ENCODE data around the gene TCF12. TPM values are rescaled to one million over a fixed set of nuclear protein-coding genes. Genes with fewer than 3 reads are reported as not detected.

Gene TCF12
- total and polyA plus RNA-seq, 2 of the 8 experiments (the other 6 are each of a cell fraction or from before 2014, with no cell fraction given): 85.8 to 101 TPM

- H3K4me2 ChIP-seq (ENCODE audit: insufficient read depth in 1 of 2, low read depth in 2 of 2, low read length in 2 of 2): no peak overlapping the region
- TF ChIP-seq SIRT6 (IDR thresholded peaks at IDR 0.05; ENCODE audit: low read length): no peak
- TF ChIP-seq SP4 (IDR thresholded peaks at IDR 0.05; ENCODE audit: low read length): no peak
- TF ChIP-seq ZNF274 (IDR thresholded peaks at IDR 0.05; ENCODE audit: borderline replicate concordance, extremely low read depth, low read length): no peak
- no peak for TF ChIP-seq RXRA (IDR thresholded peaks at IDR 0.05; ENCODE audit: insufficient read depth, low read depth, low read length)
- no peak for TF ChIP-seq ATF3 (IDR thresholded peaks at IDR 0.05; ENCODE audit: insufficient read depth, low read depth, low read length)
- TF ChIP-seq FOSL1 (IDR thresholded peaks at IDR 0.05; ENCODE audit: insufficient read depth, low read depth, low read length): no peak
- TF ChIP-seq JUND (IDR thresholded peaks at IDR 0.05; ENCODE audit: low read length): no peak
- no peak for TF ChIP-seq HDAC2 (IDR thresholded peaks at IDR 0.05; ENCODE audit: borderline replicate concordance in 1 of 2, low read depth in 2 of 2, low read length in 2 of 2)
- TF ChIP-seq RFX5 (IDR thresholded peaks at IDR 0.05; ENCODE audit: borderline replicate concordance, low read depth, low read length): no peak
- TF ChIP-seq POLR2A (IDR thresholded peaks at IDR 0.05; ENCODE audit: control extremely low read depth in 1 of 2, low read depth in 2 of 2, low read length in 2 of 2): no peak
- TF ChIP-seq BCL11A (IDR thresholded peaks at IDR 0.05; ENCODE audit: low read depth in 2 of 2, low read length in 2 of 2): no peak
- TF ChIP-seq ATF2 (IDR thresholded peaks at IDR 0.05; ENCODE audit: low read length): no peak
- no peak for TF ChIP-seq CHD2 (IDR thresholded peaks at IDR 0.05; ENCODE audit: low read length)
- H2AFZ ChIP-seq (ENCODE audit: low read length): no peak overlapping the region
- H3K9ac ChIP-seq (replicated peaks in 1 of 4; ENCODE audit: extremely low read depth in 1 of 4, low read depth in 3 of 4, low read length in 3 of 4): no peak overlapping the region
- H3K36me3 ChIP-seq (ENCODE audit: control insufficient read depth in 2 of 4, insufficient read depth in 4 of 4, low read length in 3 of 4): no peaks in the 10 kb centered on the region; a peak in 1 of 8 replicates
- H3K9me3 ChIP-seq (ENCODE audit: insufficient read depth in 2 of 2, low read depth in 1 of 2, low read length in 1 of 2): no peaks in the 10 kb centered on the region
- H3K14ac ChIP-seq (ENCODE audit: insufficient read length): no peak overlapping the region
- no peaks in the 10 kb centered on the region for H3K23me2 ChIP-seq (ENCODE audit: low read depth, low read length)
- no peaks in the 10 kb centered on the region; the same call in 1 of the 2 replicates for H3K79me1 ChIP-seq (ENCODE audit: low read depth, low read length)
- H4K5ac ChIP-seq (ENCODE audit: insufficient read length, low read depth, low read length): no peak overlapping the region
- no peak overlapping the region for H3K18ac ChIP-seq (ENCODE audit: extremely low read depth, low read length)
- H4K20me1 ChIP-seq (replicated peaks in 1 of 2; ENCODE audit: control insufficient read depth in 1 of 2, insufficient read depth in 2 of 2, low read length in 2 of 2): peaks cover 0 to 2% of the 10 kb centered on the region in 2 experiments
- H3K27ac ChIP-seq (ENCODE audit: low read depth, low read length): no peak overlapping the region
- H3K79me2 ChIP-seq (ENCODE audit: control insufficient read depth in 1 of 2, insufficient read depth in 2 of 2, low read length in 2 of 2): peaks cover 0 to 26% of the 10 kb centered on the region in 2 experiments; a peak in 2 of 4 replicates
- no peak overlapping the region for H2BK12ac ChIP-seq (ENCODE audit: low read depth, low read length)
- POLR2A ChIA-PET (ENCODE audit: partially characterized antibody): no interaction called here
- no peak overlapping the region for H2BK15ac ChIP-seq (ENCODE audit: low read length)
- no peak overlapping the region for H4K8ac ChIP-seq (ENCODE audit: extremely low read depth, insufficient read depth, low read length)
- CTCF ChIA-PET (ENCODE audit: partially characterized antibody): no interaction called here
- H3K4me3 ChIP-seq (ENCODE audit: extremely low read depth in 1 of 4, insufficient read depth in 2 of 4, low read depth in 3 of 4, low read length in 4 of 4): no peak overlapping the region
- H2AK5ac ChIP-seq (ENCODE audit: low read depth, low read length): no peak overlapping the region
- no peak overlapping the region for H2BK120ac ChIP-seq (replicated peaks; ENCODE audit: low read depth, low read length)
- FAIRE-seq: no peak
- H4K91ac ChIP-seq (replicated peaks; ENCODE audit: insufficient read length, low read length): no peak overlapping the region
- DNase-seq (ENCODE audit: low read depth in 1 of 2, low spot score in 2 of 2): no peak
- WGBS, 2 experiments (ENCODE audit: extremely low coverage in 1 of 2, insufficient coverage in 1 of 2, insufficient read length in 1 of 2, insufficient replicate concordance in 2 of 2, low coverage in 1 of 2, low lambda C conversion rate in 2 of 2, missing lambda C conversion rate in 1 of 2): 94% methylated on average over 1 of the region's 1 CpG; no CpG with 5 or more reads in 1 of the 2 experiments
- H2BK20ac ChIP-seq (ENCODE audit: low read length): no peak overlapping the region
- H2BK5ac ChIP-seq (ENCODE audit: low read depth, low read length): no peak overlapping the region
- no peak overlapping the region for H3K4ac ChIP-seq (replicated peaks; ENCODE audit: insufficient read length, low read depth, low read length)
- no peak overlapping the region for H3K56ac ChIP-seq (replicated peaks; ENCODE audit: insufficient read length, low read depth, low read length)
- H3K23ac ChIP-seq (ENCODE audit: insufficient read length): no peak overlapping the region
- peaks cover 0 to 9% (median 1%) of the 10 kb centered on the region in 4 experiments; a peak in 2 of 7 replicates for H3K4me1 ChIP-seq (replicated peaks in 1 of 4; ENCODE audit: control insufficient read depth in 3 of 4, insufficient read depth in 4 of 4, low read length in 3 of 4)
- H3K27me3 ChIP-seq (replicated peaks in 1 of 4; ENCODE audit: control insufficient read depth in 3 of 4, extremely low read depth in 1 of 4, insufficient read depth in 3 of 4, low read length in 3 of 4): no peaks in the 10 kb centered on the region
Measured at GRCh38 chr15:57097246-57097645, 178.8 kb downstream of the TCF12 start.
